HCT116 (cell line): ENCODE results near the gene DPYSL5.

Experiments
- CTCF ChIP-seq, 3 experiments: fragments of 200-600 bp in 1 of 3; sonication (generic) in 1 of 3; IDR thresholded peaks in 2 of 3; conservative IDR thresholded peaks in 1 of 3; 2 replicates each; pipeline ENCODE4 v1.5.1; 2012 to 2017; ENCODE audit warnings: low read depth in 2 of 3, low read length in 2 of 3, antibody characterized with exemption in 1 of 3, borderline replicate concordance in 1 of 3, control low read depth in 1 of 3, mild to moderate bottlenecking in 1 of 3, mixed read lengths in 1 of 3, mixed run types in 1 of 3, moderate library complexity in 1 of 3; ENCODE audit not compliant: insufficient read depth in 1 of 3
- EZH2phosphoT487 ChIP-seq: fragments of 200-600 bp; IDR thresholded peaks from 2 replicates; pipeline ENCODE4 v1.6.1; 2018; ENCODE audit warnings: antibody characterized with exemption, borderline replicate concordance
- RAD21 ChIP-seq: IDR thresholded peaks from 2 replicates; pipeline ENCODE4 v1.6.1; 2012; ENCODE audit warnings: low read depth, mild to moderate bottlenecking
- SIN3A ChIP-seq: IDR thresholded peaks from 2 replicates; pipeline ENCODE4 v1.6.1; 2012; ENCODE audit warnings: low read depth
- SP1 ChIP-seq: IDR thresholded peaks from 2 replicates; pipeline ENCODE4 v1.6.1; 2012; ENCODE audit warnings: low read depth
- YY1 ChIP-seq: IDR thresholded peaks from 2 replicates; pipeline ENCODE4 v1.6.1; 2011; ENCODE audit warnings: low read length, low read depth, moderate library complexity, mild to moderate bottlenecking; ENCODE audit not compliant: insufficient replicate concordance; ENCODE audit errors: extremely low read depth

DNA sequence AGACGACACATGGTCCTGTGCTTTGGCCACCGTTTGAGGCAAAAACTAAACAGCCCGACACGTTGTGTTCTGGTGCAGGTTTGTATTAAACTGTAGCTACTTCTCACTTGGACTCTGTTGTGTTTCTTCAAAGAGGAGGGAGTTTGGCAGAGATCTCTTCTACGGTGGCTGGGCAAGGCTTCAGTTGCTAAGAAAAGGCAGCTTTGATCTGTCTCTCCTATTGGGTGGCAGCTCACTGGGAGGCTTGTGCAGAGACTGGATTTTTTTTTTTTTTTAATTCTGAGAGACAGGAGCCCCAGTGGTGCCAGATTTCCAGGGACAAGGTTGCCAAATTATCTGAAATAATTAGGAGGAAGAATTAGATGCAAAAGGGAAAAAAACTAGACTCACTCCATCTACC lies 102.3 kb downstream of the DPYSL5 start:
- TF ChIP-seq CTCF (IDR thresholded peaks at IDR 0.05 in 2 of 3, conservative IDR thresholded peaks at IDR 0.05 in 1 of 3; ENCODE audit: borderline replicate concordance in 1 of 3, insufficient read depth in 1 of 3, low read depth in 2 of 3, low read length in 2 of 3) (no peak), RAD21 (no peak), SP1 (no peak), YY1 (no peak), EZH2phosphoT487 (no peak), SIN3A (no peak)
